HepG2 (cell line): Measurements from ENCODE around the gene LDAH. TPM values are rescaled to one million over a fixed set of nuclear protein-coding genes. Genes with fewer than 3 reads are reported as not detected.

ENCODE experiments used
- ATAC-seq: fragments of 200-7000 bp; cut with Tn5 transposase; 3 replicates; pipeline ENCODE4 v1.9.1; 2020; ENCODE audit warnings: mild to moderate bottlenecking, moderate library complexity
- BruUV-seq: library from RNA; stranded (reverse); fragments of 400-500 nt; replicated peaks from 2 replicates; lab custom pipeline; 2021; lab: Mats Ljungman, UMichigan
- CTCF ChIA-PET: fragments of 300-600 bp; formaldehyde crosslinking; extraction: SDS; loops from one replicate; lab custom pipeline; 2021; ENCODE audit warnings: low total read pairs, inconsistent platforms, low intra/inter-chr PET ratio; lab: Yijun Ruan, JAX
- POLR2A ChIA-PET: fragments of 350-600 bp; sonication (Branson Sonifier 250); formaldehyde crosslinking; loops from one replicate; lab custom pipeline; 2020; ENCODE audit warnings: antibody characterized with exemption, inconsistent platforms; lab: Yijun Ruan, JAX
- DNase-seq: peaks from one replicate; pipeline ENCODE4 v3.0.0-alpha.2; 2015; ENCODE audit warnings: low spot score
- FAIRE-seq: peaks from 3 replicates; lab custom pipeline; 2011; peaks lifted over from hg19 to GRCh38; lab: Jason Lieb, UNC
- H2AFZ ChIP-seq: one replicate; pipeline ENCODE4 v1.6.1; 2011; ENCODE audit warnings: low read length, inconsistent platforms
- H3K27ac ChIP-seq: fragments of 300-600 bp; 3 replicates; pipeline ENCODE4 v1.8.0; 2011; ENCODE audit warnings: mixed run types, mild to moderate bottlenecking, mixed read lengths, low read length, inconsistent platforms; ENCODE audit not compliant: insufficient read depth; ENCODE audit errors: extremely low read length
- H3K27me3 ChIP-seq, 2 experiments: fragments of 200-600 bp in 1 of 2; 2 replicates in 1 of 2; 3 replicates in 1 of 2; pipeline versions ENCODE4 v1.6.0 to v1.8.0; 2011; ENCODE audit warnings: low read length in 2 of 2, mild to moderate bottlenecking in 2 of 2, moderate library complexity in 2 of 2, inconsistent platforms in 1 of 2; ENCODE audit not compliant: insufficient read depth in 2 of 2, control insufficient read depth in 1 of 2
- H3K36me3 ChIP-seq, 2 experiments: fragments of 200-600 bp in 1 of 2; replicated peaks in 1 of 2; 2 replicates in 1 of 2; 3 replicates in 1 of 2; pipeline versions ENCODE4 v1.5.1 to v1.8.0; 2011; ENCODE audit warnings: low read length in 2 of 2, inconsistent platforms in 1 of 2; ENCODE audit not compliant: insufficient read depth in 2 of 2, control insufficient read depth in 1 of 2
- H3K4me1 ChIP-seq: 2 replicates; pipeline ENCODE4 v1.5.1; 2012; ENCODE audit warnings: low read length, inconsistent platforms; ENCODE audit not compliant: insufficient read depth
- H3K4me2 ChIP-seq: 2 replicates; pipeline ENCODE4 v1.6.0; 2011; ENCODE audit warnings: low read depth, low read length, inconsistent platforms
- H3K4me3 ChIP-seq, 3 experiments: fragments of 200-600 bp in 1 of 3; sonication (generic), shearing (Covaris generic) in 1 of 3; replicated peaks in 1 of 3; 2 replicates each; pipeline ENCODE4 v1.5.1; 2011 to 2016; ENCODE audit warnings: low read length in 3 of 3, inconsistent platforms in 2 of 3, low read depth in 2 of 3, mild to moderate bottlenecking in 2 of 3, control low read depth in 1 of 3, mixed read lengths in 1 of 3; ENCODE audit not compliant: insufficient read depth in 1 of 3
- H3K79me2 ChIP-seq: one replicate; pipeline ENCODE4 v1.6.1; 2011; ENCODE audit warnings: low read length, inconsistent platforms; ENCODE audit not compliant: insufficient read depth
- H3K9ac ChIP-seq: 2 replicates; pipeline ENCODE4 v1.6.0; 2011; ENCODE audit warnings: mild to moderate bottlenecking, low read depth, low read length, inconsistent platforms; ENCODE audit not compliant: insufficient read depth
- H3K9me3 ChIP-seq: 2 replicates; pipeline ENCODE4 v1.5.1; 2012; ENCODE audit warnings: mild to moderate bottlenecking, low read length
- H4K20me1 ChIP-seq: 2 replicates; pipeline ENCODE4 v1.6.0; 2011; ENCODE audit warnings: inconsistent platforms, mild to moderate bottlenecking, low read length, moderate library complexity; ENCODE audit not compliant: insufficient read depth
- FOXA1 ChIP-seq, 2 experiments: fragments of 450-650 bp in 1 of 2; sonication (generic) in 1 of 2; formaldehyde crosslinking in 1 of 2; IDR thresholded peaks; 2 replicates each; pipeline versions ENCODE4 v1.4.0 to v1.6.1; 2016 to 2020; ENCODE audit warnings: missing genetic modification reagents in 1 of 2
- HDAC2 ChIP-seq: sonication (generic); formaldehyde crosslinking; IDR thresholded peaks from 2 replicates; pipeline ENCODE4 v1.4.0; 2020; ENCODE audit warnings: missing genetic modification reagents
- HOXA3 ChIP-seq: sonication (generic); formaldehyde crosslinking; IDR thresholded peaks from 2 replicates; pipeline ENCODE4 v1.5.0; 2020; ENCODE audit warnings: missing genetic modification reagents
- MBD4 ChIP-seq: IDR thresholded peaks from 2 replicates; pipeline ENCODE4 v1.6.1; 2012; ENCODE audit warnings: low read length, inconsistent platforms, borderline replicate concordance
- SKI ChIP-seq: fragments of 450-650 bp; IDR thresholded peaks from one replicate; pipeline ENCODE4 v1.6.1; 2018; ENCODE audit warnings: mild to moderate bottlenecking; ENCODE audit not compliant: partially characterized antibody
- XRCC5 ChIP-seq: fragments of 200-400 bp; formaldehyde crosslinking; optimal IDR thresholded peaks from 2 replicates; pipeline ENCODE3; 2017; ENCODE audit warnings: mild to moderate bottlenecking, low read length
- ZNF205 ChIP-seq: IDR thresholded peaks from 2 replicates; pipeline ENCODE4 v1.6.1; 2018; ENCODE audit warnings: missing biosample characterization, missing genetic modification reagents
- ZNF225 ChIP-seq: sonication (generic); formaldehyde crosslinking; IDR thresholded peaks from 2 replicates; pipeline ENCODE4 v1.4.0; 2020; ENCODE audit warnings: mild to moderate bottlenecking, missing genetic modification reagents
- ZNF292 ChIP-seq: sonication (generic); formaldehyde crosslinking; IDR thresholded peaks from 2 replicates; pipeline ENCODE4 v1.8.1; 2022; ENCODE audit warnings: mild to moderate bottlenecking, low read depth, missing genetic modification reagents, borderline replicate concordance
- ZNF3 ChIP-seq: IDR thresholded peaks from 2 replicates; pipeline ENCODE4 v1.7.0; 2017; ENCODE audit warnings: inconsistent platforms
- ZNF382 ChIP-seq: sonication (generic); formaldehyde crosslinking; IDR thresholded peaks from 2 replicates; pipeline ENCODE4 v1.5.0; 2020; ENCODE audit warnings: missing genetic modification reagents, mild to moderate bottlenecking, borderline replicate concordance
- ZNF781 ChIP-seq: sonication (generic); formaldehyde crosslinking; IDR thresholded peaks from 2 replicates; pipeline ENCODE4 v1.5.1; 2020; ENCODE audit warnings: borderline replicate concordance, mild to moderate bottlenecking, missing genetic modification reagents; ENCODE audit errors: not compliant biosample characterization
- ZNF841 ChIP-seq: sonication (generic); formaldehyde crosslinking; IDR thresholded peaks from 2 replicates; pipeline ENCODE4 v1.8.1; 2023; ENCODE audit warnings: missing genetic modification reagents, borderline replicate concordance
- WGBS: methylation state at CpG from one replicate; pipeline ENCODE4 v1.1.6; 2017; ENCODE audit warnings: low lambda C conversion rate; 5-methylcytosine and 5-hydroxymethylcytosine counted together
- in situ Hi-C: cut with HindIII; loops from 2 replicates; pipeline ENCODE4 v1.10.0; 2017; ENCODE audit warnings: low pct_unique_long_range_greater_than_20kb; ENCODE audit not compliant: extremely low pct_ligation_motif_present
- intact Hi-C: fragments of 100-400 bp; cut with micrococcal nuclease; formaldehyde crosslinking; loops from one replicate; pipeline ENCODE4 v1.10.0; 2022; ENCODE audit not compliant: unreplicated experiment
- polyA plus RNA-seq, 8 experiments: library from polyadenylated mRNA; depleted of rRNA in 3 of 8; stranded (reverse) in 7 of 8; unstranded in 1 of 8; fragments of >200 nt; fragmentation: Illumina TruSeq in 4 of 8; extraction: Trizol in 4 of 8; gene quantifications; 2 replicates each; pipeline versions ENCODE4 v1.2.1 to v1.2.3, GENCODE V29; 2011 to 2016; ENCODE audit warnings: low read depth in 4 of 8, missing spikeins in 1 of 8, mixed read lengths in 1 of 8; ENCODE audit not compliant: insufficient read depth in 1 of 8
- total RNA-seq, 5 experiments: library from RNA; depleted of rRNA; stranded (reverse); fragments of >200 nt; fragmentation: Illumina TruSeq; extraction: Trizol; gene quantifications; 2 replicates each; pipeline ENCODE4 v1.2.3, GENCODE V29; 2016; ENCODE audit warnings: low read depth in 1 of 5
- TF ChIP-seq, protein P1 (sequence below): IDR thresholded peaks from 2 replicates; pipeline ENCODE4 v1.6.1; 2012; ENCODE audit warnings: low read depth, low read length, improper control_type of control experiment
- TF ChIP-seq, protein P2 (sequence below): sonication (generic); formaldehyde crosslinking; IDR thresholded peaks from 2 replicates; pipeline ENCODE4 v1.4.0; 2020; ENCODE audit warnings: missing genetic modification reagents
- TF ChIP-seq, protein P3 (sequence below): sonication (generic); formaldehyde crosslinking; IDR thresholded peaks from 2 replicates; pipeline ENCODE4 v1.5.0; 2020; ENCODE audit warnings: missing genetic modification reagents, mild to moderate bottlenecking, borderline replicate concordance
- TF ChIP-seq, protein P4 (sequence below): sonication (generic); formaldehyde crosslinking; IDR thresholded peaks from 2 replicates; pipeline ENCODE4 v1.5.0; 2020; ENCODE audit warnings: missing genetic modification reagents, mild to moderate bottlenecking, borderline replicate concordance
- TF ChIP-seq, protein P5 (sequence below): sonication (generic); formaldehyde crosslinking; IDR thresholded peaks from 2 replicates; pipeline ENCODE4 v1.5.0; 2020; ENCODE audit warnings: missing genetic modification reagents

Gene LDAH
- total and polyA plus RNA-seq, 2 of the 13 experiments (the other 11 are each of a cell fraction or from before 2014, with no cell fraction given) = 28.8 to 46.2 TPM

DNA sequence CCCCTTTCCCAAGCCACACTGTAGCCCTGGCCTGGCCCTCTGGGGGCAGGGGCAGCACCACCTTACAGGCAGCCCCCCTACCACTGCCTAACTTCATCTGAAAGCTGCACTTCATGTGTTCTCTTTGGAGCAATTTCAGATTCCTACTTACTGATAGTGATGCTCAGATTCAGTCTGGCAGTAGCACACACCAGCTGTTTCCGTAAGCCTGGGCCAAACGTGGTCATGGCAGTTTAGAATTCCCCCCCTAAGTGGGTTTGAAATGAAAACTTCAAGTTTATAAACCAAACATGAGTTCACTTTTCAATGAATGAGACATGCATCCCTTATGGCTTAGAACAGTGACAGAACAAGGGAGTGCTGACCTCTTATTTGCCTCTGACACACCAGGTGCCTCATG, 126.5 kb downstream of the LDAH start:
- no peaks in the 10 kb centered on the region for H4K20me1 ChIP-seq
- H3K4me2 ChIP-seq = no peak overlapping the region
- no TSS peak for BruUV-seq
- H3K9ac ChIP-seq = no peak overlapping the region
- peak; percentile 23 for FAIRE-seq
- peaks cover 5 to 33% of the 10 kb centered on the region in 2 experiments for H3K36me3 ChIP-seq
- no peak overlapping the region for H2AFZ ChIP-seq
- no peak for ATAC-seq
- no peaks in the 10 kb centered on the region for H3K79me2 ChIP-seq
- H3K27ac ChIP-seq = no peak overlapping the region
- ChIA-PET POLR2A (no interaction called here), CTCF (no interaction called here)
- H3K27me3 ChIP-seq = no peaks in the 10 kb centered on the region
- WGBS = 98% methylated on average over 2 of the region's 2 CpGs
- H3K4me3 ChIP-seq = no peak overlapping the region
- DNase-seq = no peak
- H3K4me1 ChIP-seq = peaks cover 21% of the 10 kb centered on the region
- H3K9me3 ChIP-seq = no peaks in the 10 kb centered on the region
- intact Hi-C loops = no loop called here
- in situ Hi-C loops = no loop called here
- no peak for TF ChIP-seq HDAC2 (CRISPR knock-in tag)
- TF ChIP-seq XRCC5 = no peak
- TF ChIP-seq, protein P1, sequence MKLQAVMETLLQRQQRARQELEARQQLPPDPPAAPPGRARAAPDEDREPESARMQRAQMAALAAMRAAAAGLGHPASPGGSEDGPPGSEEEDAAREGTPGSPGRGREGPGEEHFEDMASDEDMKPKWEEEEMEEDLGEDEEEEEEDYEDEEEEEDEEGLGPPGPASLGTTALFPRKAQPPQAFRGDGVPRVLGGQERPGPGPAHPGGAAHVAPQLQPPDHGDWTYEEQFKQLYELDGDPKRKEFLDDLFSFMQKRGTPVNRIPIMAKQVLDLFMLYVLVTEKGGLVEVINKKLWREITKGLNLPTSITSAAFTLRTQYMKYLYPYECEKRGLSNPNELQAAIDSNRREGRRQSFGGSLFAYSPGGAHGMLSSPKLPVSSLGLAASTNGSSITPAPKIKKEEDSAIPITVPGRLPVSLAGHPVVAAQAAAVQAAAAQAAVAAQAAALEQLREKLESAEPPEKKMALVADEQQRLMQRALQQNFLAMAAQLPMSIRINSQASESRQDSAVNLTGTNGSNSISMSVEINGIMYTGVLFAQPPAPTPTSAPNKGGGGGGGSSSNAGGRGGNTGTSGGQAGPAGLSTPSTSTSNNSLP = no peak
- TF ChIP-seq, protein P2, sequence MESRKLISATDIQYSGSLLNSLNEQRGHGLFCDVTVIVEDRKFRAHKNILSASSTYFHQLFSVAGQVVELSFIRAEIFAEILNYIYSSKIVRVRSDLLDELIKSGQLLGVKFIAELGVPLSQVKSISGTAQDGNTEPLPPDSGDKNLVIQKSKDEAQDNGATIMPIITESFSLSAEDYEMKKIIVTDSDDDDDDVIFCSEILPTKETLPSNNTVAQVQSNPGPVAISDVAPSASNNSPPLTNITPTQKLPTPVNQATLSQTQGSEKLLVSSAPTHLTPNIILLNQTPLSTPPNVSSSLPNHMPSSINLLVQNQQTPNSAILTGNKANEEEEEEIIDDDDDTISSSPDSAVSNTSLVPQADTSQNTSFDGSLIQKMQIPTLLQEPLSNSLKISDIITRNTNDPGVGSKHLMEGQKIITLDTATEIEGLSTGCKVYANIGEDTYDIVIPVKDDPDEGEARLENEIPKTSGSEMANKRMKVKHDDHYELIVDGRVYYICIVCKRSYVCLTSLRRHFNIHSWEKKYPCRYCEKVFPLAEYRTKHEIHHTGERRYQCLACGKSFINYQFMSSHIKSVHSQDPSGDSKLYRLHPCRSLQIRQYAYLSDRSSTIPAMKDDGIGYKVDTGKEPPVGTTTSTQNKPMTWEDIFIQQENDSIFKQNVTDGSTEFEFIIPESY (CRISPR knock-in tag) = no peak
- TF ChIP-seq HOXA3 (CRISPR knock-in tag) = no peak
- TF ChIP-seq ZNF382 (CRISPR knock-in tag) = no peak
- TF ChIP-seq, protein P3, sequence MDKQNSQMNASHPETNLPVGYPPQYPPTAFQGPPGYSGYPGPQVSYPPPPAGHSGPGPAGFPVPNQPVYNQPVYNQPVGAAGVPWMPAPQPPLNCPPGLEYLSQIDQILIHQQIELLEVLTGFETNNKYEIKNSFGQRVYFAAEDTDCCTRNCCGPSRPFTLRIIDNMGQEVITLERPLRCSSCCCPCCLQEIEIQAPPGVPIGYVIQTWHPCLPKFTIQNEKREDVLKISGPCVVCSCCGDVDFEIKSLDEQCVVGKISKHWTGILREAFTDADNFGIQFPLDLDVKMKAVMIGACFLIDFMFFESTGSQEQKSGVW = no peak
- TF ChIP-seq MBD4 = no peak
- no peak for TF ChIP-seq SKI
- TF ChIP-seq ZNF205 (CRISPR knock-in tag) = no peak
- TF ChIP-seq, protein P4, sequence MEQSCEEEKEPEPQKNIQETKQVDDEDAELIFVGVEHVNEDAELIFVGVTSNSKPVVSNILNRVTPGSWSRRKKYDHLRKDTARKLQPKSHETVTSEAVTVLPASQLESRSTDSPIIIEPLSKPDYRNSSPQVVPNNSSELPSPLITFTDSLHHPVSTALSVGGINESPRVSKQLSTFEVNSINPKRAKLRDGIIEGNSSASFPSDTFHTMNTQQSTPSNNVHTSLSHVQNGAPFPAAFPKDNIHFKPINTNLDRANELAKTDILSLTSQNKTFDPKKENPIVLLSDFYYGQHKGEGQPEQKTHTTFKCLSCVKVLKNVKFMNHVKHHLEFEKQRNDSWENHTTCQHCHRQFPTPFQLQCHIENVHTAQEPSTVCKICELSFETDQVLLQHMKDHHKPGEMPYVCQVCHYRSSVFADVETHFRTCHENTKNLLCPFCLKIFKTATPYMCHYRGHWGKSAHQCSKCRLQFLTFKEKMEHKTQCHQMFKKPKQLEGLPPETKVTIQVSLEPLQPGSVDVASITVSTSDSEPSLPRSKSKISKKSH (CRISPR knock-in tag) = no peak
- no peak for TF ChIP-seq ZNF225 (CRISPR knock-in tag)
- no peak for TF ChIP-seq ZNF3 (CRISPR knock-in tag)
- TF ChIP-seq, protein P5, sequence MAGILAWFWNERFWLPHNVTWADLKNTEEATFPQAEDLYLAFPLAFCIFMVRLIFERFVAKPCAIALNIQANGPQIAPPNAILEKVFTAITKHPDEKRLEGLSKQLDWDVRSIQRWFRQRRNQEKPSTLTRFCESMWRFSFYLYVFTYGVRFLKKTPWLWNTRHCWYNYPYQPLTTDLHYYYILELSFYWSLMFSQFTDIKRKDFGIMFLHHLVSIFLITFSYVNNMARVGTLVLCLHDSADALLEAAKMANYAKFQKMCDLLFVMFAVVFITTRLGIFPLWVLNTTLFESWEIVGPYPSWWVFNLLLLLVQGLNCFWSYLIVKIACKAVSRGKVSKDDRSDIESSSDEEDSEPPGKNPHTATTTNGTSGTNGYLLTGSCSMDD (CRISPR knock-in tag) = no peak
- no peak for TF ChIP-seq ZNF781
- TF ChIP-seq ZNF292 = no peak
- TF ChIP-seq FOXA1 (IDR thresholded peaks at IDR 0.05) = no peak
- TF ChIP-seq FOXA1 (CRISPR knock-in tag; IDR thresholded peaks at IDR 0.05) = no peak
- no peak for TF ChIP-seq ZNF841
